ENCODE results near the gene TCF3.

- TF ChIP-seq POLR2A (IDR thresholded peaks at IDR 0.05) (no peak), CTCF (IDR thresholded peaks at IDR 0.05) (no peak), POLR2AphosphoS5 (IDR thresholded peaks at IDR 0.05) (no peak)
Observed at GRCh38 chr19:1582201-1582600, 70.2 kb downstream of the TCF3 start.
